ENCODE measurements around the gene PPP1R12B.
"Not testable (repeated sequence)": the region's sequence is repeated elsewhere in the genome, so short reads cannot be mapped to it uniquely, and the experiment has no call there.

The PPP1R12B gene

DNA sequence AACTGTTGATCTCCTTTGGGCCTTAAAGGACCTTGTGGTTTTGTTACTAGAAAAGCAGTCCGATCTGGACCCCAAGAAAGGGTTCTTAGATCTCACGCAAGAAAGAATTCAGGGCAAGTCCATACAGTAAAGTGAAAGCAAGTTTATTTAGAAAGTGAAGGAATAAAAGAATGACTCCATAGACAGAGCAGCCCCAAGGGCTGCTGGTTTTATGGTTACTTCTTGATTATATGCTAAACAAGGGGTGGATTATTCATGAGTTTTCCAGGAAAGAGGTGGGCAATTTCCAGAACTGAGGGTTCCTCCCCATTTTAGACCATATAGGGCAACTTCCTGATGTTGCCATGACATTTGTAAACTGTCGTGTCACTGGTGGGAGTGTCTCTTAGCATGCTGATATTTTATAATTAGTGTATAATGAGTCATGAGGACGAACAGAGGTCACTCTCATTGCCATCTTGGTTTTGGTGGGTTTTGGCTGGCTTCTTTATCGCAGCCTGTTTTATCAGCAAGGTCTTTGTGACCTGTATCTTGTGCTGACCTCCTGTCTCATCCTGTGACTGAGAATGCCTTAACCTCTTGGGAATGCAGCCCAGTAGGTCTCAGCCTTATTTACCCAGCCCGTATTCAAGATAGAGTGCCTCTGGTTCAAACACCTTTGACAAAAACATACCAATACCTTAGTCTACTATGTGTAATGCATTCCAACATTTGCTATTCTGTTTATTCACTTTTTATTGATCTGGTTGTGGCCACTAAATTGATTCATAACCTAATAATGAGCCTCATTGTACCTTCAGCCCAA lies 183.5 kb downstream of the PPP1R12B start:
- DNase-seq (ENCODE audit: low spot score): not testable (repeated sequence)

DNA sequence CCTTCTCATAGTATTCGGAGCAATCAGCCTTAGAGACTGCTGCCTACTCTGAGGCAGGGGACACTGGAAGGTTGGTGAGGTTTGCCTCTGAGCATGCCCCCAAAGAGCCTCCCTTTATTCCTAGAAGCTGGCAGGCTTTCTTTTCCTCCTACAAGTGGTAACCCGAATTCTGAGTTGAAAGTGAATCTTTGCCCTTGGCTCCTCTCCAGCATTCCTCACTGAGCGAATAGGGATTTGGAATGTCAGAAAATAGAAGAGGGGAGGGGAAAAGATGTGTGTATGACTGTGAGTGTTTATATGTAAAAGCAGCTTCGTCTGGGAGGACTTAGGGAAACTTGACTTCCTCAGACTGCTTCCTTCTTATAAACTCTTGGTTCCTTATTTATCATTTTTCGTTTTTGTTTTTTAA lies 190.7 kb downstream of the PPP1R12B start:
- DNase-seq (ENCODE audit: low spot score): not testable (repeated sequence)

GRCh38 chr1:202539583-202539982 lies 191.1 kb downstream of the PPP1R12B start:
- not testable (repeated sequence) for DNase-seq (ENCODE audit: low spot score)

DNA sequence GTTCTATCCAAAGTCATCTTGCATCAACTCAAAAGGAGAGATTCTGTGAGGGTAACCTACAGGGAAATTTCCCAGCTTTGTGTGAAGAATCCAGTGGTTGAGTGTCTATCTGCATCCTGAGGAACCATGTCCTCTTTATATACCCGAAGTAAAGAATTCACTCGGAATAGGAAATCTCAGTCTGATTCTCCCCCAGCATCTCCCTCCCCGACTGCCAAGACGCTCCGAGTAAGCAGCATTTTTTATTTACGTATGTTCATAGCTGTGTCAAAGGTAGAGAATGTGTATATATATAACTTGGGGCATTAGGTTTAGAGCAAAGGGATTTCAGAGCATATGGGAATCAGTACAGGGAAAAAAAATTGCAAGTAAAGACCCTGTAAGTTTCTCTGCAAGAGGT lies 191.5 kb downstream of the PPP1R12B start:
- no peak for DNase-seq (ENCODE audit: low spot score)

DNA sequence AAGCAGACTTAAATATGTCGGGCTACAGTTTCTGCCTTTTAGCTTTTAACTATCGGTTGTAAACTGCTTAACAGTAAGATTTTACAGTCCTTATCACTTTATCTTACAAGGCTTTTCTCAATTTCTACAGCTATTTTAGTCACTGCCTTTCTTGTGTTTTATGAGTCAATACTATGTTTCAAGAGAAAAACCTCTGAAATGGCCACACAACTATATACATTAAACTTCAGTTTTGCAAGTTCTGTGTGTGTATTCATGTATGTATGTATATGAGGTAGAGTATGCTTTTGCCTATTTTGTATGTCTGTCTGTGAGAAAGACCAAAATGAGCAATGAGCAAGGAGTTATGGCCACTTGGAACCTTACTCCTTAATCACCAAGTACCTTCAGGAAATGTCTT lies 191.9 kb downstream of the PPP1R12B start:
- no peak for DNase-seq (ENCODE audit: low spot score)

GRCh38 chr1:202540858-202541257 lies 192.4 kb downstream of the PPP1R12B start:
- DNase-seq (ENCODE audit: low spot score): not testable (repeated sequence)

GRCh38 chr1:202542415-202542814 lies 193.9 kb downstream of the PPP1R12B start:
- DNase-seq (ENCODE audit: low spot score): not testable (repeated sequence)

- DNase-seq (ENCODE audit: low spot score): not testable (repeated sequence)
These were observed 195.0 kb downstream of the PPP1R12B start for GRCh38 chr1:202543537-202543936.

DNA sequence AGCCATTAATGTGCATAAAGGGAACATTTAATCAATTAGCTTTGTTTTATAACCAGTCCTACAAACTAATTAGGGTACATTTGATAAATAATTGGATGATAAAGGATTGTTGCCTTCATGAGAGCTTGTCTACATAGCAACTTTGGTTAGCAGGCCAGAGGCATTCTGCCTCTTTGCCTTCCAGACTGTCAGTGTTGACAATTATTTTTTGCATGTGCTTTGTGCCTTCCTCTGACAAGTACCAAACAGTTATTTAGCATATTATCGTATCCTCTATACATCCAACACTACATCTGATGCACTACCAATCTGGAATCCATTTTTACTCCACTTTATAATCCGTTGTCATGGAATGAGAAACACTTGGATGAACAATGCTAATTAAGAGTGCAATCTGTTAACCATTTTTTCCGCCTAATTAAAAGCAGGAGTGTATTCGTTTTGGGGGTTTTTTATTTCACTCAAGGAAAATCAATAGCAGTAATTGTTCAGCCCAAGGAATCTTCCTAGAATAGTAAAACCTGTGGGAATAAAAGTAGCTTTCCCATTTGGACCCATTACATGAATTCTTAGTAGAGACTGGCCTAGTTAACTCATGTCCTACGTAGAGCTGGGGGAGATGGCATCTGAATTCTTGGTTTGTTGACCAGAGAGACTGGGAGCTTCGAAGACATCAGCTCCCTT lies 196.4 kb downstream of the PPP1R12B start:
- DNase-seq (ENCODE audit: low spot score): not testable (repeated sequence)

GRCh38 chr1:202545647-202546303 lies 197.3 kb downstream of the PPP1R12B start:
- DNase-seq (ENCODE audit: low spot score): not testable (repeated sequence)

GRCh38 chr1:202546377-202546776 lies 197.9 kb downstream of the PPP1R12B start:
- not testable (repeated sequence) for DNase-seq (ENCODE audit: low spot score)

DNA sequence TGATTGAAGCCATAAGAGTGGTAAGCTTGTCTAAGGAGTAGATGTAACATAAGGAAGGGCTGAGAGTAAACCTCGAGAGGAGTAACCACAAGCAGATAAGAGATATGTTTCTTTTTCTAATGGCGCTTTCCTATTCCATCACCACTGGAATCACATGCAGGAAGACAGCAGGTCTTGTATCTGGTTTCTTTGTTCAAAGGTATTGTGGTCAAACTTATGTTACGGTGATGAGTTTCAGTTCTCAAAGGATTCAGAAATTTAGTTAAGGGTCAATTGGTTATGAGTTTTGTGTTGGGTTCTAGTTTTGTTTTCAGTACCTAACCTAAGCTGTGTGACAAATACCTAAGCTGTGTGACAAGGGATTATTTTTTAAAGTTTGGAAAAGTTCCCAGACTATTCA lies 198.3 kb downstream of the PPP1R12B start:
- DNase-seq (ENCODE audit: low spot score): not testable (repeated sequence)

DNA sequence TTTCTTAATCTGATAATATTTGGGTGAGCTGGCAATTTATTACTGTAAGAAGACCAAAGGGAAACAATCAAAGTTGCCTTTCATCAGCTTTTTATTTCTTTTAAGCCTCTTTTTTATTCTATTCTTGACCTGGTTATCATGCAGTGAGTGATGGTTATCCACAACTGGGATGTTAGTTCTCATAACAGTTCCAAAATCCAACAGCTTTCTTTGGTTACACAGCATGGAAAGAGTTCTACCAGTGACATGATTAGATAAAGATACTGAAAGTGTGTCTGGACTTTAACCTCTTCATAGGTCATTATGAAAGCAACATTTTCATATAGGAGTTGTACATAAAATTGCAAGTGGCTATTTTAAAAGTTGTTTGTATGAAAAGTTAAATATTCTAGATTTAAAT lies 198.7 kb downstream of the PPP1R12B start:
- DNase-seq (ENCODE audit: low spot score): no peak

DNA sequence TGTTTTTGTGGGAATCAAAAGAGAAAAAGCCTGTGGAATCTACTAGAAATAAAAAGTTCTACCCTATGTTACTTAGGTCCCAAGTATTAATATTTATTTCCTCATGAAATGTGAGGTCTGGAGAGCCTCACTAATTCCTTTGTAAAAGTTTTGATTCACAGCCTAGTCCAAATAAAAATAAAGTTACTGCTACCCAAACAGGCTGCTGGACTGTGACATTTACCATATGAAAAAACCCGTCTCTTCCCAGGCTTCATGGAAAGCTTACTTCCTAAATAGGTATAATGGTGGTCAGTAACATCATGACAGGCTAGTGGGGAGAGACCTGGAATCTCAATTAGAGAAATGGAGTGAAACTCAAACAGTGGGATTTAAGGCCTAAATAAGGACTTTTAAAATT lies 201.6 kb downstream of the PPP1R12B start:
- not testable (repeated sequence) for DNase-seq (ENCODE audit: low spot score)

DNA sequence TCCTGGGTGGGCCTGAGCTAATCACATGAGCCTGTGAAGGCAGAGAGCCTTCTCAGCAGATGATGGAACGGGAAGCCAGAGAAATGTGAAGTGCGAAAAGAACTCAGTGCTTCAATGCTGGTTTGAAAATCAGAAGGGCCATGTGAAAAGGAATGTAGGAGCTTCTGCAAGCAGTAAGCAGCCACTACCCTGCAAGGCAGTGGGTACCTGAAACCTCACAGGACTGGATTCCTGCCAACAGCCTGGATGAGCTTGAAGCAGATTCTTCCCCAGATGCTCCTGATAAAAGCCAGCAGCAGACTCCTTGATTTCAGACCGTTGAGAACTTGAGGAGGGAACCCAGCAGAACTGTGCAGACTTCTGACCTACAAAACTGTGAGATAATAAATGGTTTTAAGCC lies 203.2 kb downstream of the PPP1R12B start:
- DNase-seq (ENCODE audit: low spot score): no peak

- not testable (repeated sequence) for DNase-seq (ENCODE audit: low spot score)
These were observed 204.1 kb downstream of the PPP1R12B start for GRCh38 chr1:202552615-202553014.

GRCh38 chr1:202553078-202553477 lies 204.6 kb downstream of the PPP1R12B start:
- DNase-seq (ENCODE audit: low spot score): not testable (repeated sequence)

DNA sequence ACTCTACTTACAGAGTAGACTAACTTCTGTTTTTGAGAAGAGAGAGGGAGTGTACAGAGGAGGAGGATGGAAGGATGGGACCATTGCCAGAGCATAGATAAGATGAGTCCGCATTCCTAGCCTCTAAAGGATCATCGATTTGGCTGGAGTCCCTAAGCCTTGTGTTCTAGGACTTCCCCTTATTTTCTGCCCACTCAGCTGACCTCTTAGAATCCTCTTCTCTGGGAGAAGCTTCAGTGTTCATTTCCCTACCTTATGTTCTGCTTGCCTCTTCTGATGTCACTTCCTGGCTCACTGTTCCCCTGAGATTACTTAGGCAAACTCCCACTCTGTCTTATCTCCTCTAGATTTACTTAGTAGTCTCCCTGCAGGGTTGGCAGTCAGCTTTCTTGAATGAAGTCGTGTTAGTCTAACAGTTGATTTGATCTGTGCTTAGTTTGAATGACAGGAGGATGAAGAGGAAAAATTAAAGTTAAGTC lies 205.1 kb downstream of the PPP1R12B start:
- DNase-seq (ENCODE audit: low spot score): no peak

GRCh38 chr1:202554619-202555018 lies 206.1 kb downstream of the PPP1R12B start:
- DNase-seq (ENCODE audit: low spot score): not testable (repeated sequence)

DNA sequence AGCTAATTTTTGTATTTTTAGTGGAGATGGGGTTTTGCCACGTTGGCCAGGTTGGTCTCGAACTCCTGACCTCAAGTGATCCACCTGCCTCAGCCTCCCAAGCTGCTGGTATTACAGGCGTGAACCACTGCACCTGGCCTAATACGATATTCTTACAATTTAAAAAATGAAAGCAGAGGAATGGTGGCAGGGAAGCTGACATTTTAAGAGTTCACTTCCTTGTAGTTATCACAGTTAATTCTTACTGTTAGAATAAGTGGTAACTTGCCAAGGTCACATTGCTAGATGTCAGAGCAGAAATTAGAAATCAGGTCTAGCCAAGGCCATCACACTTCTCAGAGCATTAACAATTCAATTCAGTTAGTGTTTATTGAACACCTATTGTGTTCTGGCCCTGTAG lies 207.5 kb downstream of the PPP1R12B start:
- DNase-seq (ENCODE audit: low spot score): not testable (repeated sequence)

GRCh38 chr1:202557662-202558061 lies 209.2 kb downstream of the PPP1R12B start:
- DNase-seq (ENCODE audit: low spot score): not testable (repeated sequence)

- DNase-seq (ENCODE audit: low spot score): no peak
These were observed 212.7 kb downstream of the PPP1R12B start for GRCh38 chr1:202561240-202561639.

Data from CD4-positive, alpha-beta T cell treated with Interleukin-15 for 4 hours (primary cell).